Tibial nerve (tissue), 4 donors: ENCODE data around the gene SYDE2. TPM values are rescaled to one million over a fixed set of nuclear protein-coding genes. Genes with fewer than 3 reads are reported as not detected.

Experiments
- DNase-seq, 2 donors: peaks; one replicate each; pipeline ENCODE4 v3.0.0-alpha.2; 2019; ENCODE audit warnings: low spot score in 2 of 2
- H3K27ac ChIP-seq, 4 donors: fragments of 200-600 bp; sonication (generic) in 3 of 4; one replicate each; pipeline ENCODE4 v1.5.1; 2017 to 2019; ENCODE audit warnings: mild to moderate bottlenecking in 1 of 4
- H3K27me3 ChIP-seq, 2 donors: fragments of 200-600 bp; sonication (generic) in 1 of 2; one replicate each; pipeline versions ENCODE4 v1.5.1 to v1.6.0; 2017 to 2019
- H3K36me3 ChIP-seq, 3 donors: fragments of 200-600 bp; sonication (generic); one replicate each; pipeline ENCODE4 v1.5.1; 2018 to 2019
- H3K4me1 ChIP-seq, 4 donors: fragments of 200-600 bp; sonication (generic) in 3 of 4; one replicate each; pipeline ENCODE4 v1.5.1; 2017 to 2019
- H3K4me3 ChIP-seq, 4 donors: fragments of 200-600 bp; sonication (generic) in 3 of 4; one replicate each; pipeline ENCODE4 v1.5.1; 2017 to 2019; ENCODE audit warnings: mild to moderate bottlenecking in 1 of 4, moderate library complexity in 1 of 4
- H3K9me3 ChIP-seq, 4 donors: fragments of 200-600 bp; sonication (generic) in 3 of 4; one replicate each; pipeline ENCODE4 v1.5.1; 2017 to 2019
- CTCF ChIP-seq, 5 experiments: fragments of 200-600 bp in 3 of 5; fragments of 450-650 bp in 2 of 5; sonication (generic) in 3 of 5; IDR thresholded peaks; one replicate each; pipeline ENCODE4 v1.5.1; 2016 to 2019; ENCODE audit warnings: antibody characterized with exemption in 5 of 5, mild to moderate bottlenecking in 3 of 5, moderate library complexity in 2 of 5
- EP300 ChIP-seq, 2 donors: sonication (generic); formaldehyde crosslinking; IDR thresholded peaks; one replicate each; pipeline ENCODE4 v1.6.1; 2017; ENCODE audit warnings: antibody characterized with exemption in 2 of 2, mild to moderate bottlenecking in 1 of 2
- POLR2A ChIP-seq, 2 donors: fragments of 450-650 bp; IDR thresholded peaks; one replicate each; pipeline ENCODE4 v1.6.1; 2017; ENCODE audit warnings: antibody characterized with exemption in 2 of 2, mild to moderate bottlenecking in 2 of 2, moderate library complexity in 2 of 2
- WGBS, 2 donors: methylation state at CpG; one replicate each; pipeline ENCODE4 v1.1.5; 2018; 5-methylcytosine and 5-hydroxymethylcytosine counted together
- total RNA-seq, 4 donors: library from RNA; depleted of rRNA; stranded (reverse); fragments of >200 nt; gene quantifications; one replicate each; pipeline ENCODE4 v1.1.0, GENCODE V29; 2016

The SYDE2 gene
- total RNA-seq, 4 donors from 2014 or later = 10.5 to 12.9 (median 11.1) TPM

- no peak overlapping the region for H3K27ac ChIP-seq
- WGBS, 2 donors = 43 to 64% methylated on average over 2 of the region's 2 CpGs
- no peak for DNase-seq
- TF ChIP-seq CTCF (IDR thresholded peaks at IDR 0.05) = no peak
- no peak for TF ChIP-seq EP300 (IDR thresholded peaks at IDR 0.05)
- TF ChIP-seq POLR2A (IDR thresholded peaks at IDR 0.05) = no peak
- H3K27me3 ChIP-seq = no peaks in the 10 kb centered on the region
- no peaks in the 10 kb centered on the region for H3K9me3 ChIP-seq
- peaks cover 0 to 16% (median 0%) of the 10 kb centered on the region in 4 donors for H3K4me1 ChIP-seq
- H3K36me3 ChIP-seq = no peaks in the 10 kb centered on the region
- H3K4me3 ChIP-seq = no peak overlapping the region
Measured at GRCh38 chr1:85179522-85179921, 21.3 kb downstream of the SYDE2 start.

- H3K4me1 ChIP-seq = peaks cover 0 to 8% (median 0%) of the 10 kb centered on the region in 4 donors
- no peak for DNase-seq
- no peaks in the 10 kb centered on the region for H3K9me3 ChIP-seq
- 80 to 88% methylated on average over 2 of the region's 2 CpGs for WGBS, 2 donors
- TF ChIP-seq CTCF (IDR thresholded peaks at IDR 0.05) (no peak), EP300 (IDR thresholded peaks at IDR 0.05) (no peak), POLR2A (IDR thresholded peaks at IDR 0.05) (no peak)
- H3K27ac ChIP-seq = no peak overlapping the region
- H3K4me3 ChIP-seq = no peak overlapping the region
- H3K36me3 ChIP-seq = no peaks in the 10 kb centered on the region
- H3K27me3 ChIP-seq = no peaks in the 10 kb centered on the region
Measured at GRCh38 chr1:85178396-85178795, 22.4 kb downstream of the SYDE2 start.

- no peaks in the 10 kb centered on the region for H3K36me3 ChIP-seq
- no peak overlapping the region for H3K4me3 ChIP-seq
- H3K4me1 ChIP-seq = no peaks in the 10 kb centered on the region
- 97 to 100% methylated on average over 1 of the region's 1 CpG for WGBS, 2 donors
- no peaks in the 10 kb centered on the region for H3K27me3 ChIP-seq
- no peak for DNase-seq
- no peak overlapping the region for H3K27ac ChIP-seq
- TF ChIP-seq EP300 (IDR thresholded peaks at IDR 0.05) = no peak
- no peak for TF ChIP-seq CTCF (IDR thresholded peaks at IDR 0.05)
- no peak for TF ChIP-seq POLR2A (IDR thresholded peaks at IDR 0.05)
- no peaks in the 10 kb centered on the region for H3K9me3 ChIP-seq
Measured at GRCh38 chr1:85174503-85174902, 26.3 kb downstream of the SYDE2 start.

- H3K27me3 ChIP-seq = no peaks in the 10 kb centered on the region
- no peaks in the 10 kb centered on the region for H3K9me3 ChIP-seq
- H3K4me1 ChIP-seq = no peaks in the 10 kb centered on the region
- H3K27ac ChIP-seq = no peak overlapping the region
- no peak for TF ChIP-seq POLR2A (IDR thresholded peaks at IDR 0.05)
- no peak for TF ChIP-seq CTCF (IDR thresholded peaks at IDR 0.05)
- no peak for TF ChIP-seq EP300 (IDR thresholded peaks at IDR 0.05)
- H3K4me3 ChIP-seq = no peak overlapping the region
- WGBS, 2 donors = 90 to 94% methylated on average over 4 of the region's 4 CpGs
- peaks cover 0 to 6% (median 0%) of the 10 kb centered on the region in 3 donors for H3K36me3 ChIP-seq
- DNase-seq = no peak
Measured at GRCh38 chr1:85172684-85173337, 28.0 kb downstream of the SYDE2 start.

GRCh38 chr1:85171721-85172120 is 29.1 kb downstream of the SYDE2 start:
- Histone ChIP-seq H3K27ac (no peak overlapping the region), H3K27me3 (no peaks in the 10 kb centered on the region), H3K9me3 (no peaks in the 10 kb centered on the region), H3K4me3 (no peak overlapping the region), H3K4me1 (no peaks in the 10 kb centered on the region), H3K36me3 (peaks cover 0 to 13% (median 0%) of the 10 kb centered on the region in 3 donors)
- TF ChIP-seq POLR2A (IDR thresholded peaks at IDR 0.05) (no peak), EP300 (IDR thresholded peaks at IDR 0.05) (no peak)
- no peak for DNase-seq
- WGBS, 2 donors = 90 to 95% methylated on average over 1 of the region's 1 CpG
